Right hindlimb (tissue), 1 donor: Measurements from ENCODE around the gene ADH1A.
A peak's percentile ranks its signal among the peaks of the same experiment; 100 is the strongest.
"Not testable (repeated sequence)": the region's sequence is repeated elsewhere in the genome, so short reads cannot be mapped to it uniquely, and the experiment has no call there.

Experiments
- DNase-seq: peaks from one replicate; pipeline ENCODE4 v3.0.0-alpha.2; 2018

ADH1A gene

DNA sequence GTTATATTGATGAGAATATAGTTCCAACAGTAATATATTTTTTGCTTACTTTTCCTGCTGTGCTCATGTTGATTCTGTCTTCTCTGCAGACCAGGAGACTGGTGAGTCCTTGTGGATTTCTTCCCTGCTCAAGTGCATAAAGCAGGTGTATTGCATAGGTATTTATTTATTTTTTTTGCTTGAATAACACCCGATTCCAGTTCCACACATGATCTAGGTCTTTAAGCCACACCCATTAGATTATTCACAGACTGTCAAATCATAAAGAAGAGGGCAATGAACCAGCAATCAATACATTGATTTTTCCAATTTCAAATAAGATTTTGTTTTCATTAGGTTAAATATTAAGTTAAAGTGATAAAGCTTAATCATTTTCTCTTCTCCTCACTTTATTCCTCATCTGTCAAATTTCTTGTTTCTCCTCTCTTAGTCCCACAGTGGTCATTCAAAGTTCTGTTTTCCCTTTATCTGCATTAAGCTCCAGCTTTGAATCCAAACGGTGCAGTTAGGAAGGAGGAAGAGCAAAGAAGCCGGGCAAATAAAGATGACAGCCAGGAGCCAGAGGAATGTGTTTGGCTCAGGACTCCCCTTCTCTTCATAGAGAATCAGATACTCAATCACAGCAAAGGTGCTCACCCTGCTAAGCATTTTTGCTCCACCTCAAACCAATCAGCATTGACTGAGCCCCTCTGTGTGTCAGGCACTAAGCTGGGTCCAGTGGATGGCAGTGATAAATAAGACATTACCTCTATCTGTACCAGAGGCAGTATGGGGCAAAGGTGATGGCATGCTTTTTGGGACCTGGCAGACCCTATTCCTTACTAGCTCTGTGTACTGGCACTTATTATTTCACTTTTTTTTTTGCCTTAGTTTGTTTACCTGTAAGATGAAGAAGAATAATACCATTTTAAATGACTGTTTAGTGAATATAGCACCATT lies at the start of gene ADH1A:
TSS of gene ADH1A (minus strand) at position 138 of the 939 bp plus-strand sequence. CDS start at position 67, 71 bp downstream.
- DNase-seq: no peak

DNA sequence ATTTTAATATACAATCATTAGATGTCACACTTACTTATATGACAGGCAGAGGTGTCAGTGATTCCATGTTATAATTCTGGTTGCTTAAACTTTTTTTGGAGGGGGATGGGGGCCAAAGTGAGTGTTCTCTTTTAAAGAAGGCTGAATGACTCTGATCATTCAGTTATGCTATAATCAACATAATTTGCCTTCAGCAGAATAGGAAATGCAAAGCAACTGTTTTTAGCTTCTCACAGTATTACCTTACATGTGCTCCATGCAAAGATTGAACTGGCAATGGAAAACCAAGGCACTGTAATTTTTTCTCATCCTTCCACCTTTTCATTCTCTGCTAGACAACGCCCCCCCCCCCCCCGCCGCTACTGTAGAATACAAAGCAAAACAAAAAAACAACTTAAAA lies 48.4 kb upstream of the ADH1A start:
- DNase-seq: no peak

DNA sequence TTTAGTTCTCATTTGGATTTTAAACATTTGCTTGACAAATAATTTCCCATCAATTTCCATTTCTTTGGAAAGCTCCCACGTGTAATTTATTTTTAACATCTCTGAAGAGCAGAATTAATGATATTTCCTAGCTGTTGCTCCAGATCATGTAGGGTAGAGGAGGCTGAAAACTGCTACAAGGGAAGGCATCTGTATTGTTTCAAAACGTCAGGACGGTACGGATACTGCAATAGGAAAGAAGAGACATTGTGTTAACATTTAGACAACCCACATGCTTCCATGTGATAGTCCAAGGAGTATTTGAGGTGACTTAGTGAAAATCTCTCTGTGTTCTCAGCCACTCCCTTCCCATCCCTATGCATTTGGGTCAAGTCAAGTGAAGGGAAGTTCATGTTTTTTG lies 45.8 kb upstream of the ADH1A start:
- DNase-seq: no peak

DNA sequence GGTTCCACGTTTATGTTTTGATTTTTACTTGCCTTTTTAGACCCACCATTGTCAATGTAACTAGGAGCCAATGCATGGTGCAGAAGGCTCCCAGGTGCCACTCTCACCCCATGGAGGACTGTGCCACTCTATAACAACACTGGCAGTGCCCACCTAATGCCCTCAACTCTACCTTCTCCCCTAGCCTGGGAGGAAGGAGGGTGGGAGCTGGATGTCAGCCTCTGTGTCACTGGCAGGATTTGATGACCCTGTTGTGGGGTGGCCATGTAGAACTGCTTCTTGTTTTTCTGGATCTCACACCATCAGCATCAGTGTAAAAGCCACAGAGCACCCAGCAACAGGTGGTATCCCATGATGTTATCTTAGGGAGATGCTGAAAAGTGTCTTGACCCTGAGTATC lies 44.1 kb upstream of the ADH1A start:
- no peak for DNase-seq

DNA sequence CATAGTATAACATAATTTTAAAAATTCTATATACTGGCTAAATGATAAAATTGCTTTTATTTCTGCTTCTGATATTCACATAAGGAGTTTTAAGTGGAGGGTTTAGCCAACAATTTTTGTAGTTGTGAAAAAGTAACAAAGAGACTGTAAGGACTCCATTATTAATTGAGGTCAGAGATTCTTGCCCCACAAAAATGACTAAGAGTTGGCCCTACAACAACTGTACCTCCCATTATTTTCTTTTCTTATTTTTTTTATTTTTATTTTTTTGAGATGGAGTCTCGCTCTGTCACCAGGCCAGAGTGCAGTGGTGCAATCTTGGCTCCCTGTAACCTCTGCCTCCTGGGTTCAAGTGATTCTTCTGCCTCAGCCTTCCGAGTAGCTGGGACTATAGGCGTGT lies 39.9 kb upstream of the ADH1A start:
- DNase-seq: no peak

DNA sequence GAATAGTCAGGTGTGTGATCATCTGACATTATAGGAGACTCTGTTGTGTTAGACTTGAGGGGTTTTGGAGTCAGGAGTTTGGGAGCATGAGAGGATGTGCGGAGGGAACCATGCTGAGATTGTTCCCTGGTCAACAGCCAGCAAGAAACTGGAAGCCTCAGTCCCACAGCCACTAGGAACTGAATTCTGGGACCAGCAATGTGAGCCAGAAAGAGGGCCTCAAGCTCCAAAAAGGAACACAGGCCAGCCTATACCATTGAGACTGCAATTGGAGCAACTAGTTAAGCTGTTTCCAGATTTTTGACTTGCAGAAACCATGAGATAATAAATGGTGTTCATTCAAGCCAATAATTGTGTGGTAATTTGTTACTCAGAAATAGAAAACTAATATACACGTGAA lies 39.1 kb upstream of the ADH1A start:
- DNase-seq: peak; percentile 24

DNA sequence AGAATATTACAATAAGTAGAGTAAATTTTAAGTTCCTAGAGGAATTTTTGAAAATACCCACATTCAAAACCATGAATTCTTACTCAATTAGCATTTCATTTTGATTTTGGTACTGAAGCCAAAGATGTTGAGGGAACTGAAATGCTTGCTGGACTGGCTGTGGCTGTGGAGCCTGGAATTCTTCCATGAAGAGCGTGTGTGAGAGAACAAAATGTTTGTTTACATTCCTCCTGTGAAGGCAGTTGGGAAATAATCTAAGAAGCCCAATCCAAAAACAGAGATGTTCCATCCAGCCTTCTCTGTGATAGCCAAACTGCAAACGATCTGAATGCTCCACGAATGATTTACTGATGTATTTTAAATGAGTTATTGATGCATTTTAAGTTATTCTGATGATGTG lies 34.2 kb upstream of the ADH1A start:
- DNase-seq: peak; percentile 64

DNA sequence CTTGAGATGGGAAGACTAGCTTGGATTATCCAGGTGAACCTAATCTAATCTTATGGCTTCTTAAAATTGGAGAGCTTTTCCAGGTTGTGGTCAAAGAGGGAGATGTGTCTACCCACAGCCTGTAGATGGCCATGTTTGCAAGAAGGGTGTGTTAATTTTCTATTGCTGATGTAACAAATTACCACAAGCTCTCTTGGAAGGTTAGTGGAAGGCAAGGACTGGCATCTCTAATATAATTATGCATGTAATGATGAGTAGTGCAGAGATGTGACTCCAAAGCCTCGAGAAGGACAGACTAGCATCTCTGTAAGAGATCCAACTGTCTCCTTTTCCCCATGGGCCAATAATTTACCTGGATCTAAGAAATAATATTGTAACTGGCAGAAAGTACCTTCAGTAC lies 33.6 kb upstream of the ADH1A start:
- no peak for DNase-seq

DNA sequence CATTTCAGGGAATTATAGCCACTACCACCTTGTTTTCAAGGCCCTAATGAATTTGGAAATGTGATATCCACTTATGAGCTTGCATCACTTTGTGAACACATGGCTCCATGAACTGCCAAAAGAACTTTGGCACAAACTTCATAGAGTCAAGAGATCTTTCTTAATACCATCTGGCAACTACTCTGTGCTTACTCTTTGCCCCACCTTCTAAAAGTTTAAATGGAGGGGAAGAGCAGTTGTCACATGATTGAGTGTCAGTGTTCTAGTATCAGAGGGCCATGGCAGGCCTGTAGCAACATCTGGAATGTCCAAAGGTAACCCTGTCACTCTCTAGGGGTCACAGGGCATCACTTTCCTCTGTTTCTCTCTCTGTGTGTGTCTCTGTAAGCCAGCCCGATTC lies 33.0 kb upstream of the ADH1A start:
- no peak for DNase-seq

DNA sequence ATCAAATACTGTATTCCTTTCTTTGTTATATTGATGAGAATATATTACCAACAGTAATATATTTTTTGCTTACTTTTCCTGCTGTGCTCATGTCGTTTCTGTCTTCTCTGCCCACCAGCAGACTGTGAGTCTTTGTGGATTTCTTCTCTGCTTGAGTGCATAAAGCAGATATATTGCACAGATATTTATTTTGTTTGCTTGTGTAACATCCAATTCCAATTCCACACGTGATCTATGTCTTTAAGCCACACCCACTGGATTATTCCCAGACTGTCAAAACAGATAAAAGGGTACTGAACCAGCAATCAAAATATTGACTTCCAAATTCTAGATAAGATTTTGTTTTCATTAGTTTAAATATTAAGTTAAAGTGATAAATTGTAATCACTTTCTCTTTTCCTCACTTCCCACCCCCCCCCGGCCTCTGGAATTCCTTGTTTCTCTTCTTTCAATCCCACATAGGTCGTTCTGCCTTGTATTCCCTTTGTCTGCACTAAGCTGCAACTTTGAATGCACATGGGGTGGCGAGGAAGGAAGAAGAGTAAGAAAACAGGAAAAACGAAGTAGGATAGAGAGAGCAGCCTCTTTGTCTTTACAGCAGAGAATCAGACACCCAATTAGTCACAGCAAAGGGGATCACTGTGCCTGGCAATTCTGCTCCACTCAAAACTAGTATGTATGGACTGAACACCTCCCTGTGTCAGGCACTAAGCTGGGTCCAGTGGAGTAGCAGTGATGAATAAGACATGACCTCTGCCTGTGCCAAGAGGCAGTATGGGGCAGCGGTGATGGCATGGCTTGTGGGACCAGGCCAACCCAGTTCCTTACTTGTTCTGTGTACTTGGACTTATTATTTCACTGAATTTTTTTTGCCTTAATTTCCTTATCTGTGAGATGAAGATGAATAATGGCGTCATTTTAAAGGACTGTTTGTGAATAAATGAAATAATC lies 30.7 kb upstream of the ADH1A start, which contains the start of gene ADH1B:
TSS of gene ADH1B (minus strand) at position 161 of the 951 bp plus-strand sequence. CDS start at position 91, 70 bp downstream.
- no peak for DNase-seq

DNA sequence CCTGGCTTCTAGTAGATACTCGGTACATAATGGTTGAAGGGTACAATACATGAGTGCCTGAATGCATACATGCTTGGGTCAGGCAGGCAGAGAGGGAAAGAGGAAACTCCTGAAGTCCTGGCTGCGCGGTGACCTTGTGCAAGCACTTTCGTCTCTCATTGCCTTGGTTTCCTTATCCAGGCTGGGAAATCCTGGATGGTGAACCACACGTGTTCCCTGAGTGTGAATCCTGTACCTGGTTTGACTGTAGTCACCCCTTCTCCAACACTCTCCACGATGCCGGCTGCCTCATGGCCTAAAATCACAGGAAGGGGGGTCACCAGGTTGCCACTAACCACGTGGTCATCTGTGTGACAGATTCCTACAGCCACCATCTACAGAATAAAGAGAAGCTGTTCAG lies 27.0 kb upstream of the ADH1A start:
- not testable (repeated sequence) for DNase-seq

DNA sequence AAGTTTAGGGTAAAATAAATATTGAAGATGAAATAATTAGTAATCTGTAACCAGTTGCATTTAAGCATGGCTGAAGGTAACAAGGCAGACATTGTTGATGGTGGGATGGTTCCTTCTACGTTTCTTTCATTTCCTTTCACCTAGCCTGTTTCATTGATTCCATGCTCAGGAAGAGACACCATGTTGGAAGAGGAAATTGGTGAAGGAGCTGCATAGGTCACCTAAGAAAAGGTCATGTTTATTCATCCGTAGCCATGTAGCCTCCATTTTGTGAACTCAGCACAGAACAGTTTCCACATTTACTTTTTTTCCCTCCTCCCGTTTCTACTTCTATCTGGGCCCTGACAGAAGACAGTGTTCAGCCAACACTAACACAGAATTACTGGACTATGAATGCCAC lies 26.6 kb upstream of the ADH1A start:
- no peak for DNase-seq

DNA sequence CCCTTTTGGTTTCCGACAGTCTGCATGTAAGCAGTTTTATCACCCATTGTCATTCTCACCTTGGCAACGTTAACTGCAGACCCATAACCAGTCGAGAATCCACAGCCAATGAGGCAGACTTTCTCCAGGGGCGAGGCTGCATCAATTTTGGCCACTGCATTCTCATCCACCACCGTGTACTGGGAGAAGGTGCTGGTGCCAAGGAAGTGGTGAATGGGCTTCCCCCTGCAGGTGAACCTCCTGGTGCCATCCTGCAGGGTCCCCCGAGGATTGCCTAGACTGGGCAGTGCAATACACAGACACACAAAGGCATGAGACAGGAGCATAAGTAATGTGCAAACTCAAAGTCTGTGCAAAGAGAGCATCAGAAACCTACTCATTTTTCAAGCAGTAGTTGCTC lies 25.1 kb upstream of the ADH1A start:
- no peak for DNase-seq

DNA sequence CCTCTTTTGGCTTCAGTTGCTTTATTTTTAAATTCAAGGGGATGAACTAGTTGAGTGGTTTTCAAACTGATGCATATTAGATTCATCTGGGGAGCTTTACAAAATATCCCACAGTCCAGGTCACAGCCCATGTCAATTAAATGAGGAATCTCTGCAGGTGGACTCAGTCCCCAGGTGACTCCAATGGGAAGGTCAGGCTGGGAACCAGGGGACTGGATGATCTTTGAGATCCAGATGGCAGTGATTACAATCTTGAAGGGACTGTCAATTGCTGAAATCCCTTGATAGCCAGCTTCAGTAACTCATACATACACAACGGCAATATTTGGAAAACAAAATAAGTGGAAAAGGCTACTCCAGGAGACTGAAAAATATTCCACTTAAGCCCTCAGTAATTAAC lies 23.4 kb upstream of the ADH1A start:
- peak; percentile 27 for DNase-seq

DNA sequence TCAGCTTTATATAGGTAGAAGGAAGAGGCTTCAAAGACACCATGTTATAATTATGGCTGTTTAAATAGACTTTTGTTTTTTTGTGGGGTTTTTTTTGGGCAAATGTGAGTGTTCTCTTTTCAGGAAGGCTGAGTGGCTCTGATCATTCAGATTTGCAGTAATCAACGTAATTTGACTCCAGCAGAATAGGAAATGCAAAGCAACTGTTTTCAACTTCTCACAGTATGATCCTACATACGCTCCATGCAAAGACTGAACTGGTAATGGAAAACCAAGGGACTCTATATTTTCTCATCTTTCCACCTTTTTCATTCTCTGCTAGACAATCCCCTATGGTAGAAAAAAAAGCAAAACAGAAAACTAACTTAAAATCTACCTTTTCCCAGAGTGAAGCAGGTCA lies 19.6 kb upstream of the ADH1A start:
- DNase-seq: no peak

DNA sequence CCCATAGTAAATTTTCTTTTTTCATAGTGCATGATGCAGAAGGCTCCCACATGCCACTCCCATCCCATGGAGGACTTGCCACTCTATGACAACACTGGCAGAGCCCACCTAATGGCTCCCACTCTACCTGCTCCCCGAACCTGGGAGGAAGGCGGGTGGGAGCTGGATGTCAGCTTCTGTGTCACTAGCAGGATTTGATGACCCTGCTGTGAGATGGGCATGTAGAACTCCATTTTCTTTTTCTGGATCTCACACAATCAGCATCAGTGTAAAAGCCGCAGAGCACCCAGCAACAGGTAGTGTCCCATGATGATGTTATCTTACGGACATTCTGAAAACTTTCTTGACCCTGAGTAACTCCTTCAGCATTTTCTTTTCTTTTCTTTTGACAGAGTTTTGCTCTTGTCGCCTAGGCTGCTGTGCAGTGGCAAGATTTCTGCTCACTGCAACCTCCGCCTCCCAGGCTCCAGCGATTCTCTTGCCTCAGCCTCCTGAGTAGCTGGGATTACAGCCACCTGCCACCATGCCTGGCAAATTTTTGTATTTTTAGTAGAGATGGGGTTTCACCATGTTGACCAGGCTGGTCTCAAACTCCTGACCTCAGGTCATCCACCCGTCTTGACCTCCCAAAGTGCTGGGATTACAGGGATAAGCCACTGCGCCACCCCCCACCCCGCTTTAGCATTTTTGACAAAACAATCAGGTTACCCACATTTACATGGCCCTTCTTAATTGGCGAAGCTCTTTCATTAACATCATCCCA lies 15.0 kb upstream of the ADH1A start:
- DNase-seq: no peak

DNA sequence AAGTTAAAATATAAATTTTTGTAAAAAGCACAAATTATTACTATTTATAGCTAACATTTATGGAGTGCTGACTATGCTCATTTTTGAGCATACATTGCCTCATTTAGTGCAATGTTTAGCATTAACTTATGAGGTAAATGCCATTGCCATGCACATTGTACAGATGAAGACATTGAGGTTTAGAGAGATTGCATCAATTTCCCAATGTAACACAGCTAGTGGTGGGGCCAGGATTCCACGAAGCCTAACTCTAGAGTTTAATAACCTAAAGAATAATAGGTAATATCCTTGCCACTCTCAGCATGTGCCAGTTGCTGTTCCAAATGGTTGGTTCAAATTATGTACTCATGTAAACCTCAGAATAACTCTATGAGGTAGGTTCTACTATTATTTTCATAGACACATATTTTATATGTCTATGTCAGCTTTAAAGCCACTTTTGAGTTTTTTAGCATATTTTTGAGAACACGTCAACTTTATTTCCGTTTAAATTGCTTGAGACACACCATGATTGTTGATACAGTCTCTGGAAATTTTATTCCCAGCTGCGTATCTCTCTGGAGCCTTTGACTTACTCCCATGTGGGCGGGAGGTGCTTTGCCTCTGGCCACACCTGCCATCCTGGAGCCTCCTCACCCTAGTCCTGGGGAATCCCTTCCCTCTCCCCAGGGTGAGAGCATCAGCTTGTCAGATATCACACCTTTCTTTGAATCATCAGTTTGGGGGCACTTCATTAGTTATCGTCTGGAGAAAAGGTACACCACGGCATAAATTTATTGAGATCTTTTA lies 10.8 kb upstream of the ADH1A start:
- no peak for DNase-seq

DNA sequence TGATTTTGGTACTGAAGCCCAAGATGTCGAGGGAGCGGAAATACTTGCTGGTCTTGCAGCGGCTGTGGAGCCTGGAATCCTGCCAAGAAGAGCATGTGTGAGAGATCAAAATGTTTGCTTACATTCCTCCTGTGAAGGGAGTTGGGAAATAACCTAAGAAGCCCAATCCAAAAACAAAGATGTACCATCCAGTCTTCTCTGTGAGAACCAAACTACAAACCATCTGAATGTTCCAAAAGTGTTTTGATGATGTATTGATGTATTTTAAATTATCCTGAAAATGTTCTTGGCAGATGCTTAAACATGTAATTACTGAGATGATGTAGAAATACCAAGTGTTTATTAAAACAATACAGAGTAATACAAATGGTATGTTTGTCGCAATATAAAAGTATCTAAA lies 10.1 kb upstream of the ADH1A start:
- peak; percentile 81 for DNase-seq

DNA sequence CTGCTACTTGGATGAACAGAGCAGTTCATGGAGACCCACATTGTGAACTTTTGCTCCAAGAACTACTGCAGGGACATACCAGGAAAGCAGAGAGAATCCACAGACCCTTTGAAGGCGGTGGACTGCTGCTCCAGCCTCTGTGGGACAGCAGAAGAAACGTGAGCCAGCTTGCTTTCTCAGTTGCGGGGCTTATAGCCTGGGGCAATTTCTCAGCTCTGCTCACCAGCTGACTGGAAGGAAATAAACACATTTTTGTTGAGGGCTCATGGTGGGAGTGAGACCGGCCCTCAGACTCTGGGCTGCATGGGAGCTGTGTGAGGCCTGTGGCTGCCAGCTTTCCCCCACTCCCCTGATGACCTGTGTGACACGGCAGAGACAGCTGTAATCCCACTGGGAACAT lies 2.6 kb upstream of the ADH1A start:
- no peak for DNase-seq

DNA sequence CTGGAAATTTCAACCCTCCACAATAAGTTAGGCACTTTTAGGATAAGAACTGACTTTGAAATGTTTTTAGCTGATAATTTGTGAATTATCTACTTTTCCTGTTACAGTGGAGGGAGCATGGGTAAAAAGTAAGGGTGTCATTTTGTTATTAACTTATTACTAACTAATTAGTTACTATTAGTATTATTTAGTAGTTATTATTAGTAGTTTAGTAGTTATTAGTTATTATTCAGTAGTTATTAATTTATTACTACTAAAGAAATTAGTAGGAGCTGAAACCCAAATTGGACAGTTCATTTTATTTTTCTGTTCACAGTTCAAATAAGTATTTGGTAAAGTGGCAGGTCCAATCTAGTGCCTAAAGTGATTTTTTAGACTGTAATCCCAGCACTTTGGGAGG lies 5.4 kb downstream of the ADH1A start:
- DNase-seq: no peak

DNA sequence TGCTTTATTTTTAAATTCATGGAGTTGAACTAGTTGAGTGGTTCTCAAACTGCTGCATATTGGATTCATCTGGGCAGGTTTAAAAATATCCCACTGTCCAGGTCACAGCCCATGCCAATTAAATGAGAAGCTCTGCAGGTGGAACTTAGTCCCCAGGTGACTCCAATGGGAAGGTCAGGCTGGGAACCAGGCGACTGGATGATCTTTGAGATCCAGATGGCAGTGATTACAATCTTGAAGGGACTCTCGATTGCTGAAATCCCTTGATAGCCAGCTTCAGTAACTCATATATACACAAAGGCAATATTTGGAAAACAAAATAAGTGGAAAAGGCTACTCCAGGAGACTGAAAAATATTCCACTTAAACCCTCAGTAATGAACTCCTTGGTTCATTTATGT lies 8.1 kb downstream of the ADH1A start:
- no peak for DNase-seq

DNA sequence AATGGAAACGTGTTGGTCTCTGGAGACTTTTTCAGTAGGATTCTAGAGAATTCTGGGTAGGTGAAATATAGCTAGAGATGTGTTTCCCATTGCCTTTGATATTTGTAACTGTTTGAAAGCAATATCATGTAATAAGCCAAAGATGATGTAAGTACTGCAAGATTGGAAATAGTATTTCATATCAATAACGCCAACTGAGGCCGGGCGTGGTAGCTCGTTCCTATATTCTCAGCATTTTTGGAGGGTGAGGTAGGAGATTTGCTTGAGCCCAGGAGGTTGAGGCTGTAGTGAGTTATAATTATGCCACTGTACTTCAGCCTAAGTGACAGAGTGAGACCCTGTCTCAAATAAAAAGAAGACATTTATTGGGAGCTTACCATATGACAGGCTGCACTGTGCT lies 9.5 kb downstream of the ADH1A start:
- no peak for DNase-seq
